Activated naive CD4-positive, alpha-beta T cell treated with anti-CD3 and anti-CD28 coated beads, Interleukin-2, amount 50 U/mL, for 24 hours (primary cell): Measurements from ENCODE around the gene AKR7A2.

ENCODE experiments used
- H3K27ac Mint-ChIP-seq: one replicate; pipeline ENCODE4 v1.8.0; 2021; ENCODE audit warnings: mild to moderate bottlenecking, mixed read lengths
- H3K27me3 Mint-ChIP-seq: one replicate; pipeline ENCODE4 v1.8.0; 2021; ENCODE audit warnings: mixed read lengths
- H3K36me3 Mint-ChIP-seq: one replicate; pipeline ENCODE4 v1.8.0; 2021; ENCODE audit warnings: mixed read lengths
- H3K4me1 Mint-ChIP-seq: one replicate; pipeline ENCODE4 v1.8.0; 2021; ENCODE audit warnings: mixed read lengths
- H3K4me3 Mint-ChIP-seq: one replicate; pipeline ENCODE4 v1.8.0; 2021; ENCODE audit warnings: mild to moderate bottlenecking, mixed read lengths
- H3K9me3 Mint-ChIP-seq: one replicate; pipeline ENCODE4 v1.8.0; 2021; ENCODE audit warnings: mixed read lengths

The AKR7A2 gene

GRCh38 chr1:19347533-19348172 is 35.7 kb upstream of the AKR7A2 start:
- no peaks in the 10 kb centered on the region for H3K9me3 Mint-ChIP-seq

DNA sequence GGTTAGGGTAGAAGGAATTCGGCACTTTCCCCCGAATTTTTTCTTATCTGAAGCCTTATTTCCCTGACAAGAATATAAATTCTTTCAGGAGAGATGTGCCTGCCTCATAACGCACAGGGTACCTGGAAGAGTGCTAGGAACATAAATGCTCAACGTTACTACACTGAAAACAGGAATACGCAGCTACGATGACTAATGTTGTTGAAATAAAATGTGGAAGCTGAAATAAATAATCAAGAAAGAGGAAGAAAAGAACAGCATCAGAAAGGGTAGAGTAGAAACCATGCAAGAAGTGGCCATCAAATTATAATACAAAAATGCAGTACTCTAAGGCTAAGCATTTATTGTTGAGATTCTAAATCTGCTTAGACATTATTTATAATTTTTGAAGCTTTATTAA is 34.1 kb upstream of the AKR7A2 start:
- Mint-ChIP-seq H3K27me3 (no peaks in the 10 kb centered on the region), H3K4me1 (peaks cover 4% of the 10 kb centered on the region), H3K9me3 (no peaks in the 10 kb centered on the region), H3K27ac (no peak overlapping the region), H3K4me3 (no peak overlapping the region), H3K36me3 (peaks cover 5% of the 10 kb centered on the region)

More at GRCh38 chr1:19347533-19348172, 35.7 kb upstream of the AKR7A2 start:
- no peaks in the 10 kb centered on the region for H3K4me1 Mint-ChIP-seq
- peaks cover 4% of the 10 kb centered on the region for H3K36me3 Mint-ChIP-seq
- H3K27me3 Mint-ChIP-seq = no peaks in the 10 kb centered on the region
- H3K4me3 Mint-ChIP-seq = no peak overlapping the region
- H3K27ac Mint-ChIP-seq = no peak overlapping the region

- Mint-ChIP-seq H3K27me3 (no peaks in the 10 kb centered on the region), H3K4me3 (no peak overlapping the region), H3K4me1 (peaks cover 4% of the 10 kb centered on the region), H3K27ac (no peak overlapping the region), H3K36me3 (peaks cover 5% of the 10 kb centered on the region), H3K9me3 (no peaks in the 10 kb centered on the region)
Observed at GRCh38 chr1:19345391-19345790, 33.4 kb upstream of the AKR7A2 start.

DNA sequence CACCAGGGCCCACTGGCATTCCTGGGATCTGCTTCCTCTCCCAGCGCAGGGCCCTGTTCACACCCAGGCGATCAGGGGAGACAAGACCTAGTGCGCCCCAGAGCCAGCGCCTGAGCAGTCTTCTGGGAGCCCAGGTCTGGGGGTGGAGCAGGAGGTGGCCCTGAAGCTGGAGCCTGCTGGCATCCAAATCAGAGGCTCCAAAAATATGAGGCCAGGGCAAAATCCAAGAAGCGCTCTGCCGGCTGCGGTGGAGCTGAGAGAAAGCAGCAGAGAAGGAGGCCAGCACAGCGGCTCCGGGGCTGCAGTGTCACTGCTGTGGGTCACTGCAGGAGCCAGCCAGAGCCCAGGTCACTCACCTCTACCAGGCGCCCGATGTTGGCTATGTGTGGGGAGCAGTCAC is 32.9 kb upstream of the AKR7A2 start:
- no peak overlapping the region for H3K27ac Mint-ChIP-seq
- H3K27me3 Mint-ChIP-seq = no peaks in the 10 kb centered on the region
- H3K4me3 Mint-ChIP-seq = no peak overlapping the region

DNA sequence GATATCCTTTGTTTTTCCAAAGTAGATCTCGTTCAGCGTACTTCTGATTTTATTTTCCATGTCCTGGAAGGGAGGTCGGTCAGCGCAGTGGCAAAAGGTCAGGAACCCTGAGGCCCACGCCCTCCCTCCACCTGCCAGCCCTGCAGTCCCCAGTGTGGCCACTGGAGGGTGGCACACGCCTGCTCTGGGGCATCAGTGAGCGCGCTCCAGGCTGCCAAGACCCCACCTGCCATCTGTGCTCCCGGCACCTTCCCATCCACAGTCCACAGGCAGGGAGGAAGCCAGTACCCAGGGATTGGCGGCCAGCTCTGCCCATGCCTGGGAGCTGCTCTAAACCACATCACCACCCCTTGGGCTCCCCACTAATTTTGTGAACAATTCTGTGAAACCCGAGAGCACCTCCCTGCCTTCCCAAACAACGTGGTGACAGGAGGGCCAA is 32.4 kb upstream of the AKR7A2 start:
- Mint-ChIP-seq H3K27ac (no peak overlapping the region), H3K4me1 (peaks cover 4% of the 10 kb centered on the region), H3K4me3 (no peak overlapping the region), H3K36me3 (peaks cover 5% of the 10 kb centered on the region), H3K27me3 (no peaks in the 10 kb centered on the region), H3K9me3 (no peaks in the 10 kb centered on the region)

More for the DNA sequence above, 32.9 kb upstream of the AKR7A2 start:
- no peaks in the 10 kb centered on the region for H3K9me3 Mint-ChIP-seq
- H3K36me3 Mint-ChIP-seq = peaks cover 5% of the 10 kb centered on the region
- peaks cover 4% of the 10 kb centered on the region for H3K4me1 Mint-ChIP-seq

GRCh38 chr1:19343617-19344350 is 31.8 kb upstream of the AKR7A2 start:
- Mint-ChIP-seq H3K9me3 (no peaks in the 10 kb centered on the region), H3K36me3 (peaks cover 5% of the 10 kb centered on the region), H3K27me3 (no peaks in the 10 kb centered on the region), H3K4me1 (peaks cover 4% of the 10 kb centered on the region), H3K4me3 (no peak overlapping the region), H3K27ac (no peak overlapping the region)

- H3K27me3 Mint-ChIP-seq = no peaks in the 10 kb centered on the region
- no peak overlapping the region for H3K27ac Mint-ChIP-seq
- no peak overlapping the region for H3K4me3 Mint-ChIP-seq
- H3K4me1 Mint-ChIP-seq = peaks cover 4% of the 10 kb centered on the region
- H3K36me3 Mint-ChIP-seq = peaks cover 5% of the 10 kb centered on the region
- H3K9me3 Mint-ChIP-seq = no peaks in the 10 kb centered on the region
Observed at GRCh38 chr1:19342894-19343616, 31.1 kb upstream of the AKR7A2 start.

DNA sequence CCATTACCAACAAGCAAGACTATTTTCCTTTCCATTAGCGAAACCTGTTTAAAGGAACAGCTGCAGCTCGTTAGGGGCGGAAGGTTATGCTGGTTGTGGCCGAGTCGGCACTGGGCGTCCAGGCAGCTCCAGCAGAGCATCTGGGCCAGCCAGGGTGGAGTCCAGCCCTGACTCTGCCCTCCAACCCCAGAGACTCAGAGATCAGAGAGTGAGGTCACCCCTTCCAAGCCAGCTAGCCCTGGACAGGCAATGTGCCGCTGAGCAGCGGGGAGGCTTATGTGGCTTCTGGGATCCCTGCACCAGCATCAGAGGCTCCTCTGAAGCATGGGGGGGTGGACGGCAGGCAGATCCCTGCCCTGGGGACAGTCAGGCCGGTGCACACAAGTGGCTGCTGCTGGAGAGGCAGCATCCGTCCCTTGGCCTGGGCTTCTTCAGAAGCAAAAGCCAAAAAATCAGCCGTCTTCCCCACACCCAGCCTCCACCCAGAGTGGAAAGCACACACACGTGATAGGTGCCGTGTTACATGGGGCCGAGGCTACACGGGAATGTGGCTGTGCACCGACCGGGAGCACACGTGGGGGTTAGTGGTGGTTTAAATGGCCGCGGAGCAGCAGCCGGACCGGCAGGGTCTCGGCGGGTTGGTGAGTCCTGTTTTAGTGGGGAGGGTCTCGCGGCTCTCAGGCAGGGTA is 30.3 kb upstream of the AKR7A2 start:
- Mint-ChIP-seq H3K36me3 (peaks cover 5% of the 10 kb centered on the region), H3K27me3 (no peaks in the 10 kb centered on the region), H3K9me3 (no peaks in the 10 kb centered on the region), H3K4me1 (peaks cover 4% of the 10 kb centered on the region), H3K27ac (no peak overlapping the region), H3K4me3 (no peak overlapping the region)

DNA sequence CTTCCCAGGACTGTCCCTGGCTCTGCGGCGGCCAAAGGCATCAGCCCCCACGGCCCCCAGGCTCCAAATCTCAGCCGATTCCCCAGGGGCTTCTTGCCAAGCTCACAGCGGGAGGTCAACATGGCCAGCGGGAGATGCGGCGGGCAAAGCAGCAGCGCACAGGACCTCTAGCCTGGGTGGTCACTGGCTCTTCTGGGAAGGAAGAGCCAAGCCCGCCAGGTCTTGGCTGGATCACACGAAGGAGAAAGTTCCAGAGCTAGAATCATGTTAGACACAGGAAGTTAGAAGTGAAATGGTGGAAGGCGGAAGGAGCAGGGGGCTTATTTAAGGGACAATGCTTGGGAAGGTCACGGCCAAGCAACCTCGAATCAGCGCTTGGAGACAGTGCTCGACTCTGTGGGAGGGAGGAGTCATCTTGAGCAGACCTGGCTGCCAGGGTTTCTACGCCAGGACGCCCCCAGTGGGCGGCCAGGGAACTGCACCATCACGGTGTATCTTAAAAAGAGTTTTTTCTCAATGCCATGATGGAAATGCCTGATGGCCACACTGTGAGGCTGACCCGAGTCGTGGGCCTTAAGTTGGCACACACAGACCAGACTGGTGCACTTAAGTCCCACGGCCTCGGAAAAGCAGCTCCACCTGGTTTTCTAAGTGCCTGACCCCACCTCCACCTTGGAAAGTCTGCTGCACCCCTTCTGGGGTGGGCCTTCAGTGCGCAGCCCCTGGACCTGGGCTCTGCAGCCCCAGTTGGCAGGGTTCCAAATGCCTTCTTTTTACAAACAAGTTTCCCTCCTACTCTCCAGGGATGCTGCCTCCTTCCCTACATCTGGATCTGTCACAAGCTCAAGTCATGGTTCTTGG is 29.5 kb upstream of the AKR7A2 start:
- Mint-ChIP-seq H3K27me3 (no peaks in the 10 kb centered on the region), H3K36me3 (peaks cover 5% of the 10 kb centered on the region), H3K4me1 (peaks cover 4% of the 10 kb centered on the region), H3K27ac (peak overlapping the region; percentile 76), H3K4me3 (no peak overlapping the region), H3K9me3 (no peaks in the 10 kb centered on the region)

DNA sequence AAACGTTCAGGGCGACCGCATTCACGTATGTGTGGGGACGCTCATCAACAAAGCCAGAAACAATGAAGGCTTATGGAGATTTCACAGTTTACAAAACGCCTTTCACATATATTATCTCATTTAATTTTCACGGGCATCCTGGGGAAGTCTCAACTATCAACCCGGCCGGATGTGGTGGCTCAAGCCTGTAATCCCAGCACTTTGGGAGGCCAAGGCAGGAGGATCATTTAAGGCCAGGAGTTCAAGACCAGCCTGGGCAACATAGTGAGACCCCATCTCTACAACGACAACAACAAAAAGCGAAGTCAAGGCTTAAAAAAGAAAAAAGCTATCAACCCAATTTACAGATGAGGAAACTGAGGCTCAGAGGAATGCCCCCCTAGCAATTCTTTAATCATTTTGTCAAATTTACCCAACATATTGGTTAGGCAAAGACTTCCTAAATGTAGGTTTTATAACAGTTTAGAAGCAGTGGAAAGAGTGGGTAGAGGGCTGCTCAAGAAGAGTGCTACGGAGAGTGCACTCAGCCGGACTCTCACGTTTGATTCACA is 28.5 kb upstream of the AKR7A2 start:
- H3K27me3 Mint-ChIP-seq = no peaks in the 10 kb centered on the region
- no peak overlapping the region for H3K27ac Mint-ChIP-seq
- H3K4me1 Mint-ChIP-seq = peaks cover 4% of the 10 kb centered on the region
- no peak overlapping the region for H3K4me3 Mint-ChIP-seq
- H3K9me3 Mint-ChIP-seq = no peaks in the 10 kb centered on the region
- peaks cover 5% of the 10 kb centered on the region for H3K36me3 Mint-ChIP-seq

DNA sequence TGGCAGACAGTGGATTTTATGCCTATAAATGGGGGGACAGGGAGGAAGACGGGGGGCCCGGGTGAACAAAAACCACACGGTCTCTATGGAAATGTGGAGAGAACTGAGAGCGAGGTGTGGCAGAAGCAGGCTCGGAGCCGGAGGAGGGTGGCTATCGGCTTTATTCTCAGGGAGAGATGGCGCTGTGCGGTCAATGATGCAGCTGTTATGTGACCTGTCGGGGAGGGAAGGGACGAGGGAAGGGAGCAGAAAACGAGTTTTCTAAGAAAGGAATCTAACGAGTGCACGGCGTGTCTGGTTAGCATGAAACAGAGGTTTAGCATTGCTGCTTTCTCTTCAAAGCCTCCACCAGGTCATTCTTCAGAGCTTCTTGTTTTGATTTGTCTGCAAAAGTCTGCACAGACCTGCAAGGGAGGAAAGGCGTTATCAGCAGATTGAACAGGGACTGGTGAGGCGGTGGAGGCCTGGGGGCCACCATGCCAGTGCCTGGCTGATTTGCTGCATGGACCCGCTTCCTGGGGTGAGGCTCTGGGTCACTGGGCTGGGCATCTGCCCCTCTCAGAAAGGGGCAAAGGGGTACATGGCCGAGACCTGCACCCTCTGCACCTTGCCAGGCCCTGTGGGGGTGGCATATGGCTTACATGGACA is 27.4 kb upstream of the AKR7A2 start:
- H3K4me3 Mint-ChIP-seq = no peak overlapping the region
- H3K36me3 Mint-ChIP-seq = peaks cover 5% of the 10 kb centered on the region
- H3K27ac Mint-ChIP-seq = no peak overlapping the region

GRCh38 chr1:19338323-19338762 is 26.4 kb upstream of the AKR7A2 start:
- Mint-ChIP-seq H3K9me3 (no peaks in the 10 kb centered on the region), H3K4me1 (peaks cover 4% of the 10 kb centered on the region), H3K27ac (no peak overlapping the region), H3K4me3 (no peak overlapping the region), H3K36me3 (peaks cover 5% of the 10 kb centered on the region), H3K27me3 (no peaks in the 10 kb centered on the region)

More for the DNA sequence above, 27.4 kb upstream of the AKR7A2 start:
- Mint-ChIP-seq H3K27me3 (no peaks in the 10 kb centered on the region), H3K4me1 (peaks cover 4% of the 10 kb centered on the region), H3K9me3 (no peaks in the 10 kb centered on the region)

- peak overlapping the region; percentile 84 for H3K27ac Mint-ChIP-seq
- H3K27me3 Mint-ChIP-seq = no peaks in the 10 kb centered on the region
- peaks cover 4% of the 10 kb centered on the region for H3K4me1 Mint-ChIP-seq
- peaks cover 3% of the 10 kb centered on the region for H3K36me3 Mint-ChIP-seq
- H3K4me3 Mint-ChIP-seq = no peak overlapping the region
- H3K9me3 Mint-ChIP-seq = no peaks in the 10 kb centered on the region
Observed at GRCh38 chr1:19337289-19337688, 25.3 kb upstream of the AKR7A2 start.

GRCh38 chr1:19336543-19336942 is 24.6 kb upstream of the AKR7A2 start:
- H3K27me3 Mint-ChIP-seq = no peaks in the 10 kb centered on the region
- H3K9me3 Mint-ChIP-seq = no peaks in the 10 kb centered on the region
- H3K27ac Mint-ChIP-seq = peak overlapping the region; percentile 65
- peaks cover 3% of the 10 kb centered on the region for H3K36me3 Mint-ChIP-seq
- H3K4me3 Mint-ChIP-seq = no peak overlapping the region
- H3K4me1 Mint-ChIP-seq = peaks cover 4% of the 10 kb centered on the region
